ENCODE data around the gene NDUFAF3. TPM values are rescaled to one million over a fixed set of nuclear protein-coding genes. Genes with fewer than 3 reads are reported as not detected.

The NDUFAF3 gene
- total RNA-seq, 2 experiments from 2014 or later = 124 to 309 TPM

GRCh38 chr3:49025793-49026520, 4.0 kb downstream of the NDUFAF3 start:
- peaks cover 75% of the 10 kb centered on the region for H3K36me3 ChIP-seq (ENCODE audit: insufficient read depth, low read length)
- no peak for TF ChIP-seq CTCF (conservative IDR thresholded peaks at IDR 0.05; ENCODE audit: low read length)
- TF ChIP-seq EZH2phosphoT487 (IDR thresholded peaks at IDR 0.05; ENCODE audit: borderline replicate concordance, low read depth, low read length) = no peak
- peaks cover 43% of the 10 kb centered on the region for H3K79me2 ChIP-seq (ENCODE audit: insufficient read depth, low read depth, low read length)
- no peaks in the 10 kb centered on the region for H3K9me2 ChIP-seq (ENCODE audit: insufficient read depth, low read length)
- H3K4me3 ChIP-seq (ENCODE audit: low read depth, low read length, poor library complexity, severe bottlenecking) = no peak overlapping the region
- no peak overlapping the region for H3K27ac ChIP-seq (ENCODE audit: low read depth, low read length, poor library complexity, severe bottlenecking)
- 0 out of 2 replicates have a peak, but pooled peaks cover 4% of the 10 kb centered on the region for H4K20me1 ChIP-seq (ENCODE audit: insufficient read depth, low read length)
- no peaks in the 10 kb centered on the region for H3K9me3 ChIP-seq (ENCODE audit: low read length)
- POLR2A ChIA-PET = interaction anchor here (0.5 kb wide), 1 partner anchor 18 kb away, joined by 4 read pairs; the partner anchor contains the start of gene WDR6
- no peak for DNase-seq (ENCODE audit: low spot score)
- intact Hi-C loops (cut with micrococcal nuclease; ENCODE audit: unreplicated experiment) = loop anchor here (5.0 kb wide), 1 partner anchor 131 kb away; no protein-coding TSS in a partner anchor
- CTCF ChIA-PET (ENCODE audit: unreplicated experiment) = interaction anchor here (0.6 kb wide), 1 partner anchor 319 kb away, joined by 3 read pairs; no protein-coding TSS in a partner anchor
- no peak overlapping the region for H2AFZ ChIP-seq (ENCODE audit: low read length)
- peak overlapping the region; percentile 17; the same call in 1 of the 2 replicates for H3K4me2 ChIP-seq (ENCODE audit: low read length)
- peaks cover 62% of the 10 kb centered on the region for H3K4me1 ChIP-seq (ENCODE audit: insufficient read depth, low read length, poor library complexity, severe bottlenecking)
- no TSS peak for BruUV-seq (replicated peaks)

- no peak overlapping the region for H3K27ac ChIP-seq (ENCODE audit: low read depth, low read length, poor library complexity, severe bottlenecking)
- intact Hi-C loops (cut with micrococcal nuclease; ENCODE audit: unreplicated experiment) = loop anchor here (5.0 kb wide), 1 partner anchor 131 kb away; no protein-coding TSS in a partner anchor
- DNase-seq (ENCODE audit: low spot score) = no peak
- peak overlapping the region; percentile 17 for H3K4me2 ChIP-seq (ENCODE audit: low read length)
- H3K36me3 ChIP-seq (ENCODE audit: insufficient read depth, low read length) = peaks cover 81% of the 10 kb centered on the region
- CTCF ChIA-PET (ENCODE audit: unreplicated experiment) = no interaction called here
- no peak overlapping the region for H3K4me3 ChIP-seq (ENCODE audit: low read depth, low read length, poor library complexity, severe bottlenecking)
- POLR2A ChIA-PET = no interaction called here
- TF ChIP-seq CTCF (conservative IDR thresholded peaks at IDR 0.05; ENCODE audit: low read length) (no peak), EZH2phosphoT487 (IDR thresholded peaks at IDR 0.05; ENCODE audit: borderline replicate concordance, low read depth, low read length) (no peak)
- H2AFZ ChIP-seq (ENCODE audit: low read length) = no peak overlapping the region
- peaks cover 62% of the 10 kb centered on the region for H3K4me1 ChIP-seq (ENCODE audit: insufficient read depth, low read length, poor library complexity, severe bottlenecking)
- H3K9me3 ChIP-seq (ENCODE audit: low read length) = no peaks in the 10 kb centered on the region
- H4K20me1 ChIP-seq (ENCODE audit: insufficient read depth, low read length) = 0 out of 2 replicates have a peak, but pooled peaks cover 4% of the 10 kb centered on the region
- H3K9me2 ChIP-seq (ENCODE audit: insufficient read depth, low read length) = no peaks in the 10 kb centered on the region
- peaks cover 41% of the 10 kb centered on the region for H3K79me2 ChIP-seq (ENCODE audit: insufficient read depth, low read depth, low read length)
- no TSS peak for BruUV-seq (replicated peaks)
Observed at GRCh38 chr3:49026536-49026935, 4.6 kb downstream of the NDUFAF3 start.

- H3K4me2 ChIP-seq (ENCODE audit: low read length) = peak overlapping the region; percentile 91
- H3K4me1 ChIP-seq (ENCODE audit: insufficient read depth, low read length, poor library complexity, severe bottlenecking) = peaks cover 62% of the 10 kb centered on the region
- ChIA-PET POLR2A (no interaction called here), CTCF (ENCODE audit: unreplicated experiment) (no interaction called here)
- BruUV-seq (replicated peaks) = no TSS peak
- H3K9me2 ChIP-seq (ENCODE audit: insufficient read depth, low read length) = no peaks in the 10 kb centered on the region
- peaks cover 36% of the 10 kb centered on the region for H3K79me2 ChIP-seq (ENCODE audit: insufficient read depth, low read depth, low read length)
- no peaks in the 10 kb centered on the region for H3K9me3 ChIP-seq (ENCODE audit: low read length)
- 0 out of 2 replicates have a peak, but pooled peaks cover 4% of the 10 kb centered on the region for H4K20me1 ChIP-seq (ENCODE audit: insufficient read depth, low read length)
- H3K36me3 ChIP-seq (ENCODE audit: insufficient read depth, low read length) = peaks cover 88% of the 10 kb centered on the region
- TF ChIP-seq EZH2phosphoT487 (IDR thresholded peaks at IDR 0.05; ENCODE audit: borderline replicate concordance, low read depth, low read length) (no peak), CTCF (conservative IDR thresholded peaks at IDR 0.05; ENCODE audit: low read length) (no peak)
- H3K4me3 ChIP-seq (ENCODE audit: low read depth, low read length, poor library complexity, severe bottlenecking) = peak overlapping the region; percentile 80
- DNase-seq (ENCODE audit: low spot score) = no peak
- peak overlapping the region; percentile 8 for H3K27ac ChIP-seq (ENCODE audit: low read depth, low read length, poor library complexity, severe bottlenecking)
- no peak overlapping the region for H2AFZ ChIP-seq (ENCODE audit: low read length)
- intact Hi-C loops (cut with micrococcal nuclease; ENCODE audit: unreplicated experiment) = loop anchor here (5.0 kb wide), 1 partner anchor 130 kb away; no protein-coding TSS in a partner anchor
Observed at GRCh38 chr3:49027634-49028033, 5.7 kb downstream of the NDUFAF3 start.
